Lung microvascular endothelial cell (primary cell): ENCODE results near the gene PLD4. TPM values are rescaled to one million over a fixed set of nuclear protein-coding genes. Genes with fewer than 3 reads are reported as not detected.
"Not testable (repeated sequence)": the region's sequence is repeated elsewhere in the genome, so short reads cannot be mapped to it uniquely, and the experiment has no call there.

ENCODE experiments used
- DNase-seq, 2 donors: peaks; one replicate each; pipeline versions ENCODE4 v3.0.0 to v3.0.0-alpha.2; 2010; ENCODE audit warnings: low read depth in 2 of 2
- total RNA-seq: library from RNA; depleted of rRNA; stranded (reverse); fragments of >200 nt; gene quantifications from 2 replicates; pipeline ENCODE4 v1.2.1, GENCODE V29; 2014

PLD4 gene
- total RNA-seq, 1 donor from 2014 or later: not detected

- no peak for DNase-seq
Measured at GRCh38 chr14:104898870-104899510, 25.7 kb upstream of the PLD4 start.

- no peak for DNase-seq
Measured at GRCh38 chr14:104899781-104900180, 24.9 kb upstream of the PLD4 start.

GRCh38 chr14:104900639-104901512 is 23.8 kb upstream of the PLD4 start:
- no peak for DNase-seq

GRCh38 chr14:104903990-104904389 is 20.7 kb upstream of the PLD4 start:
- no peak for DNase-seq

GRCh38 chr14:104904650-104905578 is 19.8 kb upstream of the PLD4 start:
- not testable (repeated sequence) for DNase-seq

GRCh38 chr14:104905579-104905933 is 19.1 kb upstream of the PLD4 start:
- DNase-seq: not testable (repeated sequence)

GRCh38 chr14:104908303-104908702 is 16.4 kb upstream of the PLD4 start:
- DNase-seq: no peak

- no peak for DNase-seq
Measured at GRCh38 chr14:104912053-104912452, 12.6 kb upstream of the PLD4 start.

- DNase-seq: no peak
Measured at GRCh38 chr14:104913435-104913834, 11.2 kb upstream of the PLD4 start.

GRCh38 chr14:104917116-104917515 is 7.6 kb upstream of the PLD4 start:
- no peak for DNase-seq

- DNase-seq: no peak
Measured at GRCh38 chr14:104917993-104918392, 6.7 kb upstream of the PLD4 start.

- not testable (repeated sequence) for DNase-seq
Measured at GRCh38 chr14:104919152-104919992, 5.3 kb upstream of the PLD4 start.

GRCh38 chr14:104919993-104920315 is 4.7 kb upstream of the PLD4 start:
- DNase-seq: no peak

- DNase-seq: no peak
Measured at GRCh38 chr14:104923640-104924420, 849 bp upstream of the PLD4 start.

- DNase-seq: no peak
Measured at GRCh38 chr14:104925214-104925854, 655 bp downstream of the PLD4 start.

GRCh38 chr14:104925855-104926609 is 1.4 kb downstream of the PLD4 start:
- no peak for DNase-seq

- no peak for DNase-seq
Measured at GRCh38 chr14:104926619-104927431, 2.1 kb downstream of the PLD4 start.

GRCh38 chr14:104927432-104927816 is 2.7 kb downstream of the PLD4 start:
- DNase-seq: no peak
